PFSK-1 (cell line): Measurements from ENCODE around the gene MRTFA.

Source experiments
- FOXP2 ChIP-seq: optimal IDR thresholded peaks from 2 replicates; pipeline ENCODE3; 2011; ENCODE audit warnings: borderline replicate concordance, control low read depth, inconsistent platforms; ENCODE audit not compliant: insufficient read depth; ENCODE audit errors: extremely low read length, extremely low read depth
- POLR2AphosphoS5 ChIP-seq: IDR thresholded peaks from 2 replicates; pipeline ENCODE4 v1.6.1; 2012; ENCODE audit warnings: low read depth, mild to moderate bottlenecking, control low read depth, low read length, moderate library complexity
- REST ChIP-seq, 2 experiments: IDR thresholded peaks; 2 replicates each; pipeline versions ENCODE4 v1.6.1 to v1.8.0; 2011 to 2012; ENCODE audit warnings: low read depth in 2 of 2, low read length in 2 of 2, control low read depth in 1 of 2, inconsistent platforms in 1 of 2, mild to moderate bottlenecking in 1 of 2, moderate library complexity in 1 of 2; ENCODE audit not compliant: insufficient read depth in 1 of 2
- SIN3A ChIP-seq: IDR thresholded peaks from 2 replicates; pipeline ENCODE4 v1.6.1; 2012; ENCODE audit warnings: mild to moderate bottlenecking, low read length, moderate library complexity, borderline replicate concordance; ENCODE audit not compliant: insufficient read depth
- TAF1 ChIP-seq: IDR thresholded peaks from 2 replicates; pipeline ENCODE4 v1.6.1; 2012; ENCODE audit warnings: low read length, control low read depth, borderline replicate concordance; ENCODE audit not compliant: insufficient read depth

MRTFA gene

GRCh38 chr22:40585310-40585751 is 51.2 kb downstream of the MRTFA start:
- TF ChIP-seq REST (IDR thresholded peaks at IDR 0.05; ENCODE audit: insufficient read depth in 1 of 2, low read depth in 2 of 2, low read length in 2 of 2) (no peak), SIN3A (no peak), FOXP2 (no peak), POLR2AphosphoS5 (no peak), TAF1 (no peak)

GRCh38 chr22:40583053-40583741 is 53.3 kb downstream of the MRTFA start:
- no peak for TF ChIP-seq FOXP2
- no peak for TF ChIP-seq SIN3A

- TF ChIP-seq SIN3A = no peak
- TF ChIP-seq FOXP2 = no peak
- no peak for TF ChIP-seq TAF1
- no peak for TF ChIP-seq POLR2AphosphoS5
- TF ChIP-seq REST (IDR thresholded peaks at IDR 0.05; ENCODE audit: insufficient read depth in 1 of 2, low read depth in 2 of 2, low read length in 2 of 2) = no peak
Measured at GRCh38 chr22:40582063-40582462, 54.5 kb downstream of the MRTFA start.

- TF ChIP-seq REST (IDR thresholded peaks at IDR 0.05; ENCODE audit: insufficient read depth in 1 of 2, low read depth in 2 of 2, low read length in 2 of 2) (no peak), POLR2AphosphoS5 (no peak), FOXP2 (no peak), SIN3A (no peak), TAF1 (no peak)
Measured at GRCh38 chr22:40580631-40581030, 55.9 kb downstream of the MRTFA start.

- TF ChIP-seq TAF1 (no peak), FOXP2 (no peak), POLR2AphosphoS5 (no peak), REST (IDR thresholded peaks at IDR 0.05; ENCODE audit: insufficient read depth in 1 of 2, low read depth in 2 of 2, low read length in 2 of 2) (no peak), SIN3A (no peak)
Measured at GRCh38 chr22:40578171-40578570, 58.3 kb downstream of the MRTFA start.
